CD4-positive, alpha-beta T cell treated with Interleukin-2 at 100 ng/mL for 4 hours (primary cell): Measurements from ENCODE around the gene RAPH1.
"Not testable (repeated sequence)": the region's sequence is repeated elsewhere in the genome, so short reads cannot be mapped to it uniquely, and the experiment has no call there.

Source experiments
- DNase-seq: peaks from one replicate; pipeline ENCODE4 v3.0.0-alpha.2; 2020; ENCODE audit warnings: low spot score

The RAPH1 gene

GRCh38 chr2:203432811-203433210 lies 102.3 kb downstream of the RAPH1 start:
- no peak for DNase-seq

GRCh38 chr2:203431391-203432185 lies 103.5 kb downstream of the RAPH1 start:
- DNase-seq = no peak

DNA sequence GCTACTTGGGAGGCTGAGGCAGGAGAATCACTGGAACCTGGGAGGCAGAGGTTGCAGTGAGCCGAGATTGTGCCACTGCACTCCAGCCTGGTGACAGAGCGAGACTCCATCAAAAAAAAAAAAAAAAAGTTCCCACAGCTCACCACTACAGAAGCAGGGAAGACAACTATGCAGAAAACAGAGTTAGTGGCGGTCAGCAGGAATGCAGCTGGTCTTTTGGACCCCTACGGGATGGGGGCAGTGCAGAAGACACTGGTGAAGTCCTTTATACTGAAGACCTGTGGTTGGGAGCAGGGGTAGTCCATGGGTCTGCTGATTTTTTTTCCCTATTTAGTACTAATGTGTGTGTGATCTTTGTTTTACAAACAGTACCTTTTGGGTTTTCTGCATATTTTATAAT lies 105.5 kb downstream of the RAPH1 start:
- not testable (repeated sequence) for DNase-seq

GRCh38 chr2:203427061-203427460 lies 108.0 kb downstream of the RAPH1 start:
- no peak for DNase-seq

DNA sequence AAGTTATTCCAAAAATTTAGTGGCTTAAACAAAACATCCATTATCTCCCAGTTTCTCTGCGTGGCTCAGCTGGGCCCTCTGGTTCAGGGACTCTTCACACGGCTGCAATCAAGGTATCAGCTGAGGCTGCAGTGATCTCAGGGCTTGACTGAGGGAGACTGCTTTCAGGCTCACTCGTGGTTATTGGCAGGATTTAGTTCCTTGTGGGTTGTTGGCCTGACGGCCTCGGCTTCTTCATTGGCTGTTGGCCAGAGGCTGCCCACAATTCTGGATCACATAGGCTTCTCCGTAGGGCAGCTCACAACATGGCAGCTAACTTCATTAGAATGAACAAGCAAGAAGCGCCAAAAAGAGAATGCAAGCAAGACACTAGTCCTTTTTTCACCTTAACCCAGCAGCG lies 116.8 kb downstream of the RAPH1 start:
- DNase-seq = no peak

DNA sequence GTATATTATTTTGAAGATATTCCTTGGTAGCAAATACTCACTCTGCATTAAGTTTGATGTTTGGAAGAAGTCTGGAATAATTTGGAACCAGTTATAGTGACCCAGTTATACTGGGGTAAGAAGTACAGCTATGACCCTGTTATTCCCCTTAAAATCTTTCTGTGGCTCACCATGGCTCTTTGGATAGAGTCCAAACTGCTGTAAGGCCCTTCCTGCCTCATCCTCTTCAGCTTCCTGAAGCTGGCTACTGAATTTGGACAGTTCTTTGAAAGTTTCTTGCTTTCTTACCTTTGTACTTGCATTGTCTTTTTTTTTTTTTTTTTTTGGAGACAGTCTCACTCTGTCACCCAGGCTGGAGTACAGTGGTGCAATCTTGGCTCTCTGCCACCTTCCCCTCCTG lies 121.3 kb downstream of the RAPH1 start:
- no peak for DNase-seq

- DNase-seq = no peak
Measured at GRCh38 chr2:203412546-203413331, 122.4 kb downstream of the RAPH1 start.

DNA sequence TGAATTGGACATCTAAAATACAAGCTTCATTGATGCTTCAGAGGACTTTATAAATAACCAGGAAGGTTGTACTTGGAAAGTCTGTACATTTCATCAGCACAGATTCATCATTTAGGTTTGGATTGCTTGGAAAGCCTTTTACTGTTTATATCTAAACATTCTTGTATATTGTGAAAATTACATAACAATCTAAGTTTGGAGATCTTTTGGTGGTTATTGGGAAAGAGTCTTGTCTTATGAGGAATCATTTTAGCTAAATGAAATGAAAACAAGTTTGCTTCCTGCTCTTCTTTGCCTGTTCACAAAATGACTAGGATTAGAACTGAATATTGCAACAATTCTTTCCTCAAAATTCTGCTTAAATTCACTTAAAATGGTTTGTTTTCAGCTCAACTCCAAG lies 127.6 kb downstream of the RAPH1 start:
- no peak for DNase-seq

DNA sequence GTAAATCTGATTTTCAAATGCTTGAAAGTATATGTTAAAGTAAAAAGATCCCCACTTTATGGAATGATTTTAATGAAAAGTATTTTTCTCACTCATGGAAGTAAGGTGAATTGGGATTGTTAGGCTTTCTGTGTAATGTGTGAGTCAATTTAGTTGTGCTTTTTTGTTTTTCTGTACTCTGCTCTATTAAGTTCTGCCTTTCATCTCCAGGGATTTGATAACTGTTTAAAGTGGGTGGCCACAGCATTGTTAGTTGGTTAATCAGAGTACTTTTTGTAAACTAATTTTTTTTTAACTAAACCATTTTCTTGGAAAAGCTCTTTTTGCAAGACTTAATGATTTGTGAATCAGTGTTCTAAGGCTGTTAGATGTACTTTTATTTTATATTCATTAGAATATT lies 130.1 kb downstream of the RAPH1 start:
- no peak for DNase-seq

DNA sequence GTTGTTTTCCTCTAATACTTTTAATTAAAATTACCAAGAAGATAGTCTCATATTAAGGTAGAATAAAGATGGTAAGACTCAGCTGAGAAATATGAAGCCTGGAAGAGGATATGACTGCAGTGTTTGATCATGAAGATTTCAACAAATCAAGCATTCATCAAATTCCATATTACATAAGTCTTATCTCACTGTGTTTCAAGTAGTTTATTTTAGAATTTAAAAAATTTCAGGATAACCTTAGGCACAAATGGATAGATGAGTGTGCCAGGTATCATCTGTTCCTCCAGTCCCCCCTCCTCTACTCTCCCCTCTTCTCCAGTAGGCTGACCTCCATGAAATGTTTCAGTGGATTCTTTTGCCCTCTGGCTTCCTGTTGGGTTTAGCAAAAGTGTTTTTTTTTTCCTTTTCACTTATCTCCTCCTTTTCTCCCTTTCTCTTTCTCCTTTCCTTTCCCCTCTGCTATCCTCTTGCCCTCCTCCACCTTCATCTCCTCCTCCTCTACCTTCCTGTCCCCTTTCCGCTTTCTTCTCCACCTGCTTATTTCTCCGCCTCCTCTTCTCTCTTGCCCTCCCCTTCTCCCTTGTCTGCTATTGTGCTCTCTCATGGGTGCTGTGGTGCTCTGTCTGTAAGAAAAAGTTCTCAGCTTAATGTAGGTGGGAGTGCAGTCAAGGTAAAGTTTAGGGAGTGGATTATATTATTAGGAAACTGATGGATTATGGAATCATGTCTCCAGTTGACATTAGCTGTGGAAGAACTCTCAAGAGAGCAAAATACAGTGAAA lies 134.1 kb downstream of the RAPH1 start:
- no peak for DNase-seq

DNA sequence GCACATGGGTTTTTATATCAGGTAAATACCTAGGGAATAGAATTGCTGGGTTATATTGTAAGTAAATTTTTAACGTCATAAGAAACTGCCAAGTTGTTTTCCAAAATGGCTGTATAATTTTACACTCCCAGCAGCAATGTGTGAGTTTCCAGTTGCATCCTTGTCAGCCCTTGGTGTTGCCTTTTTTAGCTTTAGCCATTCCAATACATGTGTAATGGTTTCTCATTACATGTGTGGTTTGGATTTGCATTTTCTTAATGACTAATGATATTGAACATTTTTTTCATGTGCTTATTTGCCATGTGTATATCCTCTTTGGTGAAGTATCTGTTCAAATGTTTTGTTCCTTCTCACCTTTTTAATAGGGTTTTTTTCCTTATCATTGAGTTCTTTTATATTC lies 136.1 kb downstream of the RAPH1 start:
- no peak for DNase-seq

DNA sequence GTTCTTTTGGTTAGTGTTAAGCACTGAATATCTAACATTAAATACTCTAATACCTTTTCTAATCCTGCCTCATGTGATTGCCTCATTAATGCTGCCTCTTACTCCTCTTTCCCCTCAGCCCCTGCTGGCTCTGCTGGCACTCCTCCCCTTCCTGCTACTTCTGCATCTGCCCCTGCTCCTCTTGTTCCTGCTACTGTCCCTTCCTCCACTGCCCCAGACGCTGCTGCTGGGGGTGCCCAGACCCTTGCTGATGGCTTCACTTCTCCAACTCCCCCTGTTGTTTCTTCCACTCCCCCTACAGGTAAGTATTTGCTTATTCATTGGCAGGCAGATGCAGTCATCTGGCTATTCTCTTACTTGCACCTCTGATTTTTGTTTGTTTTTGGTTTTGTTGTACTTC lies 138.4 kb downstream of the RAPH1 start:
- DNase-seq = no peak

DNA sequence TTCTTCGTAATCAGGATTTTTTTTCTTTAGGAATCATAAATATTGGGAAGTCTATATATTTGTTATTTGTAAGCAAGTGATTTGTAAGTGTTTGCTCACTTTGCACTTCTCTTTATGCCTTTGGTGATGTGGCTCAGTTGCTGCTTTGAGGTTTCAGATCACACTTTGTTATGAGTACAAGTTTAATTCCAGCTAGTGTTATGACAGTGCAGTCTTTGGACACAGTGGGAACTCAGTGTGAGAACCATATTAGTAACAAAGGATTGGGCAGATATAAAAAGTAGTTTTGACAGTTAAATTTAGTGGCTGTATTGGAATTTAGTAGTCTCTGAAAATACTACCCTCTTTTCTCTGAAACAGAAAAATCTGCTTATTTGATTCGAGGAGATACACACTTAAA lies 139.2 kb downstream of the RAPH1 start:
- no peak for DNase-seq

GRCh38 chr2:203394519-203395227 lies 140.4 kb downstream of the RAPH1 start:
- no peak for DNase-seq

DNA sequence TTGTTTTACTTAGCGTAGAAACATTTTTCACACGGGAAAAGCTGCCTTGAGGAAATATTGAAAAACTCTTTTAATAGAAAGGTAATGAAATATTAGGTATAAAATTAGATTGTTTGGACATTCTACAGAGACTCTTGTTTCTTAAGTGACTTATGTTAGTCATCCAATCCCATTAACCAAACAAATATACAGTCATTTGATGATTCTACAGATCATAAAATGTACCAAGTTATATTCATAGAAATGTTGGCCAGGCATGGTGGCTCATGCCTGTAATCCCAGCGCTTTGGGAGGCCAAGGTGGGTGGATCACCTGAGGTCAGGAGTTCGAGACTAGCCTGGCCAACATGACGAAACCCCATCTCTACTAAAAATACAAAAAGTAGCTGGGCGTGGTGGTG lies 146.9 kb downstream of the RAPH1 start:
- not testable (repeated sequence) for DNase-seq

DNA sequence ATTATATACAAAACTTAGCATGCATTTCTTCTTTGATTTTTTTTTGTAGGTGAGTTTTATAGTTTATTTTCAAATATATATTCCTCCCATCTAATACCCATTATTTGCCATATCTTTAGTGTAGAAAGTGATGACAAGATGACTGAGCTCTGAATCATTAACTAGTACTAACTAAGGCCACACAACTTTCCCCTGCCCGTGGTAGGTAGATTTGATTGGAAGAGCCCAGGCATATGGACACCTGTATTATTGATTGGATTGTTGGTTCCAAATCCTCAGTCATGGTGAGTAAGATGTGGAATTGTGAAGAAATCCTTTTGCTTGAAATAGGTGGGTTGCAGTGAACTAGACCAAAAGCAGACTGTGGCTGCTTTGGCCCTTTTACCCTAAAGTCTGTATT lies 152.1 kb downstream of the RAPH1 start:
- no peak for DNase-seq

DNA sequence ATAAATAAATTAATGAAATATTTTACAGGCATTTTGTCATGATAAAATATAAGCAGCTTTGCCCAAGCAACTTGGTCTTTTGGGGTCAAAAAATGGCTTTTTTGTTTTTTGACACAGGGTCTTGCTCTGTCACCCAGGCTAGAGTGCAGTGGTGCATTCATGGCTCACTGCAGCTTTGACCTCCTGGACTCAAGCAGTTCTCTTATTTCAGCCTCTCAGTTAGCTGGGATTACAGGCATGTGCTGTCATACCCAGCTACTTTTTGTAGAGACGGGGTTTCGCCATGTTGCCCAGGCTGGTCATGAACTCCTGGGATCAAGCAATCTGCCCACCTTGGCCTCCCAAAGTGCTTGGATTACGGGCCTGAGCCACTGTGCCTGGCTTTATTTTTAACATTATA lies 155.9 kb downstream of the RAPH1 start:
- DNase-seq = no peak

DNA sequence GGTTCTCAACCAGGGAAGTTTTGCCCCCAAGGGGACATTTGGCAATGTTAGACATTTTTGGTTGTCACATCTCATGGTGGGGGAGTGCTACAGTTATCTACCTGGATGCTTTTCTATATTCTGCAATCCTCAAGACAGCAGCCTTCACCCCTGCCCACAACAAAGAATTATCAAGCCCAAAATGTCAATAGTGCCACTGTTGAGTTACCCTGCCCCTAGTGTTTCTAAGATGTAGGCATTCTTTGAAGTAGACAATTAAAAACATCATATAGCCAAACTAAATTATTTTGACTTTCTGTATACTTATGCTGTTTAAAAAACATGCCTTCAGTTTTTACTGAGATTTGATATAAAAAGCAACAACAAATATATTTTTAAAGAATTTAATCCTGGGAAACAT lies 158.9 kb downstream of the RAPH1 start:
- peak; percentile 2 for DNase-seq

DNA sequence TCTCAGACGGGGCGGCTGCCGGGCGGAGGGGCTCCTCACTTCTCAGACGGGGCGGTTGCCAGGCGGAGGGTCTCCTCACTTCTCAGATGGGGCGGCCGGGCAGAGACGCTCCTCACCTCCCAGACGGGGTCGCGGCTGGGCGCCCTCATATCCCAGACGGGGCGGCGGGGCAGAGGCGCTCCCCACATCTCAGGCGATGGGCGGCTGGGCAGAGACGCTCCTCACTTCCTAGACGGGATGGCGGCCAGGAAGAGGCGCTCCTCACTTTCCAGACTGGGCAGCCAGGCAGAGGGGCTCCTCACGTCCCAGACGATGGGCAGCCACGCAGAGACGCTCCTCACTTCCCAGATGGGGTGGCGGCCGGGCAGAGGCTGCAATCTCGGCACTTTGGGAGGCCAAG lies 162.4 kb downstream of the RAPH1 start:
- DNase-seq = not testable (repeated sequence)

DNA sequence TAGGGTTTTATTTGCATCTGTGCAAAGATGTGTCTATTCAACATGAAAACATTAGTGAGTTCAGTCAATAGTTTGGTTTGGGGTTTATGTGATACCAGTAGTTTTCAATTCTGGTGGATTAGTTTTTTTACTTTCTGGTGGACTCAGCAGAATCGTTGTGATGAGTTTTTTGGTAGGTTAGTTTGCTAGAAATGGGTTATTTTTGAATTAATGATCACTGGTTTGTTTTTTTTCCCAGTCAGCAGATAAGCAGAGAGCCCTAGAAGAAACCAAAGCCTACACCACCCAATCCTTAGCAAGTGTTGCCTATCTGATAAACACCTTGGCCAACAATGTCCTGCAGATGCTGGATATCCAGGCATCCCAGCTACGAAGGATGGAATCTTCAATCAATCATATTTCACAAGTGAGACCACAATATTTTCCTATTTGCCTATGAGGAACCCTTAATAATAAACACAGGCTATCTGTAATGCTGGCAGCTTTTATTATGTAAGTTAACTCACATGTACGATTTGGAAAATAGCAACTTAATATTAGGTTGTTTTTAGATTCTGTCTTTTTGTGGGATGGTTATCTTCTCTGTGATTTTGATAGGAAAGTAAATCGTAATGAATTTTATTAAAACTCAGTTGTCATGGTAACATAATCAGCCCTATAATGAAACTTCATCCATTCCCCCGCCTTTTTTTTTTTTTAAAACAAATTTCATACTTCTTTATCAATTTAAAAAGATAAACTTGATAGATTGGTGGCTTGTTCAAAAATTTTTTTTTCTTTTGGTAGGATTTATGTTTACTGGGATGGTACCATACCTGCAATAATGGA lies 168.2 kb downstream of the RAPH1 start:
- no peak for DNase-seq

DNA sequence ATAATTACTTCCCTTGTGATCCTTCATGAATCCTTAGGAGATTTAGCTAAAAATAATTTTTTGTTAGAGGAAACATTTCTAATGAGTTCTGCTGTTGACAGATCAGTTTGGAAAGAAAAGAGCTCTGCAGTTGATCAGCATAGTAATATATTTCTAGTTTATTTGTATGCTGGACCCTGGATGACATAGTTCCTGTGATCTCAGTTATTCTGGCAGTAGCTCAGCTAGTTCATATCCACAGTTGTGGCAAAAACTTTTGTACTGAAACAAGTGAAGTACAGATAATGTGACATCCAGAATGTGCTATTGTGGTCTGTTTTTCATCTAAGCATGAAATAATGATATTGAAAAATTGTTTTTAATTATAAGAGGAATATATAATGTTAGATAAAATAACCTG lies 173.2 kb downstream of the RAPH1 start:
- no peak for DNase-seq
